HG03064 (cell line): ENCODE data around the gene NAA38.

ENCODE experiments used
- ATAC-seq: cut with Tn5 transposase; IDR thresholded peaks from one replicate; pipeline ENCODE4 v1.9.1; 2021; ENCODE audit warnings: low read depth; ENCODE audit not compliant: unreplicated experiment

Gene NAA38, protein sequence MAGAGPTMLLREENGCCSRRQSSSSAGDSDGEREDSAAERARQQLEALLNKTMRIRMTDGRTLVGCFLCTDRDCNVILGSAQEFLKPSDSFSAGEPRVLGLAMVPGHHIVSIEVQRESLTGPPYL

DNA sequence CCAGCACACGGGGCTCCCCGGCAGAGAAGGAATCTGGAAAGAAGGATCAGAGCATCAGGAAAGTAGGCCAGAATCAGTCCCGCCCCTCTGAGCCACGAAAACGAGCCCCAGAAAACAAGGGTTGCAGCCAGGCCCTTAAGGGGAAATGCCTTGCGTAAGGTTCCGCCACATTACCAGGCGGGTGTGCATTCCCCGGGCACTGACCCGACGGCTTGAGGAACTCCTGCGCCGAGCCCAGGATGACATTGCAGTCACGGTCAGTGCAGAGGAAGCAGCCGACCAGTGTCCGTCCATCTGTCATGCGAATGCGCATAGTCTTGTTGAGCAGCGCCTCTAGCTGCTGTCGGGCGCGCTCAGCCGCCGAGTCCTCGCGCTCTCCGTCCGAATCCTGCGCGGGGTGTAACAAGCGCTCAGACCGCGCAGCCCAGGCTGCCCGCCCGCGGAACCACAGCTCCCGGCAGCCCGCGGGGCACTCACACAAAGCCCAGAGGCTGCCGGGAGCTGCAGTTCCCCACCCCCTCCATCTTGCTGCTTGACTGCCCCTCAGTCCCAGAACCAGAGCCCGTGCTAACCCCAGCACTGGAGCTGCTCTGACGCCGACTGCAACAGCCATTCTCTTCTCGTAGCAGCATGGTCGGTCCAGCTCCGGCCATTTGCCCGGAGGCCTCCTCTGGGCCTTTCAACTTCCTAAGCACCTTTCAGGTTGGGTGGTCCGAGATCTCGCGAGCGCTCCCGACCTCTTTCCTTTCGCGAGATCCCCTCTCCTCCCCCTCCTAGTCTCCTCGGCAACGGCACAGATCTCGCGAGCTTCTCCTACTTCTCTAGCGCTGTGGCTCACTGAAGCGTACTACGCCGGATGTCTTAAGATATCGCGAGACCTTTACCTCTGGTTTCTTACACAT lies at the start of gene NAA38:
Gene NAA38, minus strand, starts transcription at position 749 of the 902 bp plus-strand sequence. Its CDS starts 96 bp downstream, at position 653.
- ATAC-seq: peak; percentile 60

DNA sequence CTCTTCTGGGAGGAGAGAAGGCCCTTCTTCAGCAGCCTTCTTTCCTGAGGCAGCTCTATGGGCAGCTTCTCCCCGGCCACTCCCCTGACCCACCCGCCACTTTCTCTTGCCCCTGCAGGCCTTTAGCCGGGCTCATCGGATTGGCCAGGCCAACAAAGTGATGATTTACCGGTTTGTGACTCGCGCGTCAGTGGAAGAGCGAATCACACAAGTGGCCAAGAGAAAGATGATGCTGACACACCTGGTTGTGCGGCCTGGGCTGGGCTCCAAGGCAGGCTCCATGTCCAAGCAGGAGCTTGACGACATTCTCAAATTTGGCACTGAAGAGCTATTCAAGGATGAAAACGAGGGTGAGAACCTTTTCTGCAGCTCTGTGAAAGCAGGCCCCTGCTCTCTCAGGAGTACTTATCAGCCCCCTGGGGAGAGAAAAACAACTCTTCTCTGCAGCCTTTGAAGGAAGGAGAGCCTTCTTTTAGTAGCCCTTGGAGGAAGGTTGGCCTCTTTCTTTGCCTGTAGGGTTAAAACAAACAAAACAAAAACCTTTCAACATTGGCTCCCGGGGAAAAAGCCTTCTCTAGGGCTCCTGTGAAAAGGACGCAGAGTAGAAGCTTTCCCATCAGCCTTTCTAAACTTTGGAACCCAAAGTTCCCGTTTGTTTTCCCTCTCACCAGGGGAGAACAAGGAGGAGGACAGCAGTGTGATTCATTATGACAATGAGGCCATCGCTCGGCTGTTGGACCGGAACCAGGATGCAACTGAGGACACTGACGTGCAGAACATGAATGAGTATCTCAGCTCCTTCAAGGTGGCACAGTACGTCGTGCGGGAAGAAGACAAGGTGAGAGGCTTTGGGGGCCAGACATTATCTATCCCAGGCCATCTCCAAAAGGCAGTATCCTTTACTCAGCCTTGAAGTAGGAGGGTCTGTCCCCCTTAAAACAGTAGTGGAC lies 46.1 kb upstream of the NAA38 start:
- no peak for ATAC-seq

DNA sequence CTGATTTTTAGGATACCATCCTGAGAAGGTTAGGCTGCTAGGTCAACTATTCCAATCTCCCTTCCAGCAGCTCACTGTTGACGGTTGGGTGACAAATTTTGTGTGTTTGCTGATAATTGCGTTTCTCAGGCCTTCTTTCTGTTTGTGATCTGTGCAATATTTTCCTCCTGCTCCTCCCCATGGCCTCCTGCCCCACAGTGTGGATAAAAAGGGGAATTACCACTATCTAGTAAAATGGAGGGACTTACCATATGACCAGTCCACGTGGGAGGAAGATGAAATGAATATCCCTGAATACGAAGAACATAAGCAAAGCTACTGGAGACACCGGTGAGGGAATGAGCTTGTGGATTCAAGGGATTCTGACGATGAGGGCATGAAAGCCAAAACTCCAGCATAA lies 40.4 kb upstream of the NAA38 start:
- ATAC-seq: no peak

DNA sequence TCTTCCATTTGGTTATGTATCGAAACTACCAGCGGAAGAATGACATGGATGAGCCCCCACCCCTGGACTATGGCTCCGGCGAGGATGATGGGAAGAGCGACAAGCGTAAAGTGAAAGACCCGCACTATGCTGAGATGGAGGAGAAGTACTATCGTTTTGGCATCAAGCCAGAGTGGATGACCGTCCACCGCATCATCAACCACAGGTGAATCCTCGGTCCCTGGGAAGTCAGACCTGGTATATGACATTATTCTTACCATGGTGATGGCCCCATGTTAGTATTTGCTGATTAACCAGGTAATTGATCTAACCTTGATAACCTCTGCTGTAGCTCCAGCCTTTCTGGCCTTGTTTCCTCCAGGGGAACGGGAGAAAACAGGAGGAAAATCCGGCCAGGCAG lies 39.7 kb upstream of the NAA38 start:
- ATAC-seq: no peak

DNA sequence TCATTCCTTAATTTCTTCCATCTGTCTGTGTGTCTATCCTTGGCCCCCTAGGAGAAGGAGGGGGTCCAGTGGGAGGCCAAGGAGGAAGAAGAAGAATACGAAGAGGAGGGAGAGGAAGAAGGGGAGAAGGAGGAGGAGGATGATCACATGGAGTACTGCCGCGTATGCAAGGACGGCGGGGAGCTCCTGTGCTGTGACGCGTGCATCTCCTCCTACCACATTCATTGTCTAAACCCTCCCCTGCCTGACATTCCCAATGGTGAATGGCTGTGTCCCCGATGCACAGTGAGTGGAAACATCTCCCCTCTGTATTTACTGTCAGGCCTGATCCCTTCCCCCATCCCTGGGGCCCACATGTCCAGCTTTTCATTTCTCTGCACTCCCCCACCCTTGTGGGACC lies 37.5 kb upstream of the NAA38 start:
- no peak for ATAC-seq

DNA sequence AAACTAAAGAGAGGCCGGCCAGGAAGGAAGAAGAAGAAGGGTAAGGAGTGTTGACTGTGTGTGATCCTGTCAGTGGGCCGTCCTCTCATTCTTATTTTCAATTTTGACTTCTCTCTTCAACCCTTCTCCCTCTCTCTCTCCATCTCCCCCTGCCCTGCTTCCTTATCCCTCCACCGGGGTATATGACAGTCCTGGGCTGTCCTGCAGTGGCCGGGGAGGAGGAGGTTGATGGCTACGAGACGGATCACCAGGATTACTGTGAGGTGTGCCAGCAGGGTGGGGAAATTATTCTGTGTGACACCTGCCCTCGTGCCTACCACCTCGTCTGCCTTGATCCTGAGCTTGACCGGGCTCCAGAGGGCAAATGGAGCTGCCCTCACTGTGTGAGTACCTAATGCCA lies 36.9 kb upstream of the NAA38 start:
- no peak for ATAC-seq

DNA sequence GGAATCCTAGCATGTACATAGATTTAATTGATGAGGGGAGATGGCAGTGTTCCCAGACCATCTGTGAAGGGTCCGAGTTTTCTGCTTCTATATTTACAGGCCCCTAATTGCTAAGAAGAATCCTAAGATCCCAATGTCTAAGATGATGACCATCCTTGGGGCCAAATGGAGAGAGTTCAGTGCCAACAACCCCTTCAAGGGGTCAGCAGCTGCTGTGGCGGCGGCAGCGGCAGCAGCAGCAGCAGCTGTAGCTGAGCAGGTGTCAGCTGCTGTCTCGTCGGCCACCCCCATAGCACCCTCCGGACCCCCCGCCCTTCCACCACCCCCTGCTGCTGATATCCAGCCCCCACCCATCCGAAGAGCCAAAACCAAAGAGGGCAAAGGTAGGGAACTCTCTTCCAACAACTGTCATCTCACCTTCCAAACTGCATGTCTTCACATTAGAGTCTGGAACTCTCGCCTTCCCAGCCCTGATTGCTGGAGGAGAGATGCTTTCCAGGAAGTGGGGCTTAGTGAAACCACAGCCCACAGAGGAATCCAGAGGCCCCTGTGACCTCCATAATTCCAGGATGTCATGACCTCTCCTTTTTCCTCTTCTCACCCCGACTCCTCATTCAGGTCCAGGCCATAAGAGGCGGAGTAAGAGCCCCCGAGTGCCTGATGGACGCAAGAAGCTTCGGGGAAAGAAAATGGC lies 36.0 kb upstream of the NAA38 start:
- no peak for ATAC-seq

DNA sequence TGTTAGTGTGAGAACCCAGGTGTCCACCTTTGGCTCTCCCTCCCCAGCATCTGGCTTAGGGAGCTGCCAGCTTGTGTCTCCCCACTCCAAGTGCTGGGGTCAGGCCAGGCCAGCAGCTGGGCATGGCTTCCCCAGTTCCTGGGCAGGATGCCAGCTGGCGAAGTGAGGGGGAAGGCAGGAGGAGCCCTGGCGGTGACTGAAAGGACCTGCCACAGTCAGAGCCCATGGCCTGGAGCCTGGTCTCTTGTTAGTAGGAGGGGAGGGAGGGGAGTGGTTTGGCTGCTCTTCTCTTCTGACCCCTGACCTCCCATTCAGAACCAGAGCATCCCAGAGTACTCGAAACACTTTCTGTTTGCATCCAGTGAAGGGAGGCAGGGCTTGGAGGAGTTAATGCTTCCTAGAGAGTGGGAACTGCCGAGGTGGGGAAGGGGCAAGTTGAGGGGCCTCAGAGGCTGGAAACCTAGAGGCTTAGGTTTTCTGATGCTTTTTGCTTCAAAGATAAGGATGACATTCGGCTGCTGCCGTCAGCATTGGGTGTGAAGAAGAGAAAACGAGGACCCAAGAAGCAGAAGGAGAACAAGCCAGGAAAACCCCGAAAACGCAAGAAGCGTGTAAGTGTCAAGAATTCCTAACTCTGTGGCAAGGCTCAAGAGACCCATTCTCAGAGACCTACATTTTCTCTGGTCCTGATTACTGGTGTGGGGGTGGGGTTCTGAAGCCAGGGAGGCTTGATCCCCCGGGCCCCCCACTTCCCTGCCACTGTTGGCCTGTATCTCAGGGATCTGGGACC lies 32.0 kb upstream of the NAA38 start:
- no peak for ATAC-seq

DNA sequence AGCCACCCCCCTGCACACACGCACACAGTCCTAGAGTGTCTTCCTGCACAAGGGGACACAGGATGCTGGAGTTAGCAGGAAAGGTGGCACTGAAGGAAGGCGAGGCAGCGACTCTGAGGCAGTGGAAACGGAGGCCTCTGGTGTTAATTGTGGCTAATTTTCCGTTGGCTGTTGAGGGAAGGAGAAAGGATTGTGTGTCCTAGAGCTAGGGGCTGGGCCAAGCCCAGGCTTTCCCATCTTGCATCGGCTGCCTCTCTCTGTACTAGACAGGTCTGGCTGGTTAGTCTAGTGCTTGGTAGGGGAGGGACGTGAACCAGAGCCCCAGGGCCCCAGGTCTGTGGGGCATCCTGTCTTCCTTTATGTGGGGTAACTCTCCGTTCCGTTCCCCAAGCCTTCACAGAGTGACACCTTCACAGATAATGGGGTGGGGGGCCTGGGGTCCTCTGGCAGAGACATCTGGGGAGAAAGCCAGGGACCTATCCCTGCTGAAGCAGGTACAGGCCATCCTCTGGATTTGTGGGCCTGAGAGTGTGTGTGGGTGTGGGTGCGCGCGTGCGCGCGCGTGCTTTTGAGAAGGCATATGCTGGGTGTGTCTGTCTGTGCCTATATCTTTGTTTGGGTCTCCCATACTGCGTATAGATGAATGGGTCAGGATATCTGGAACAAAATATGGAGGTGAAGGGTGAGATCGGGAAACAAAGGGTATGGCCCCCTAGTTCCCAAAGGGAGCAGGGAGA lies 31.0 kb upstream of the NAA38 start, which contains the start of gene CHD3:
Gene CHD3, plus strand, starts transcription at position 606 of the 737 bp plus-strand sequence. CDS start 212 bp downstream, outside the sequence.
- ATAC-seq: no peak

DNA sequence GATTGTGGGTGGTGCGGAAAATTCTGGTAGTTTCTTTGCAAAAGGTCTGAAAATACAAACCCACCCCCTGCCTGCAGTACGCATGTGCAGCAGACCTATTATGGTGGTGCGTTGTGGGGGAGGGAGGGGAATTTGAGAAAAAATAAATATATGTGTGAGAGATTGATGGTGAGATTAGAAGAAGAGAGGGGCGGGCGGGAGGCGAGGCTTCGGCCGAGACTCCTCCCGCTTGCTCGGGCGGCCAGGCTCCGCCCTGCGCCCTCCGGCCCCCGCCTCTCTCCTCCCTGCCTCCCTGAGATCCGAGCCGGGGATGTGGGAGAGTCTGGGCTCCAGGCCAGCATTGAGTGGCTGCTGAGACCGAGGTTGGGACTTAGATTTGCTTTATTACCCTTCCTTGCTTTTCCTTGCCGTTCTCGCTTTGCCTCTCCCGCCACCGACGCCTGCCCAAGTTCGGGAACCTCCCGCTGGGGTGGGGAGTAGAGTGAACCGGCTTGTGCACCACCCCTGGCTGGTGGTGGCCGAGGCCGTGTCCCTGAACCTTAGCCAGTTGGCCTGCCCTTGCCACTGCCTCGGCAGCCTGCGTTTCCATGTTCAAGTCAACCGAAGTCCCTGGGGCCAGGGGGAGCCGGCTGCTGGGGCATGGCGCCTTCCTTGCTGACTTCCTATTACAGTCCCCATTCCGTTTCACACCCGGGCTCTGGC lies 30.3 kb upstream of the NAA38 start:
- no peak for ATAC-seq

DNA sequence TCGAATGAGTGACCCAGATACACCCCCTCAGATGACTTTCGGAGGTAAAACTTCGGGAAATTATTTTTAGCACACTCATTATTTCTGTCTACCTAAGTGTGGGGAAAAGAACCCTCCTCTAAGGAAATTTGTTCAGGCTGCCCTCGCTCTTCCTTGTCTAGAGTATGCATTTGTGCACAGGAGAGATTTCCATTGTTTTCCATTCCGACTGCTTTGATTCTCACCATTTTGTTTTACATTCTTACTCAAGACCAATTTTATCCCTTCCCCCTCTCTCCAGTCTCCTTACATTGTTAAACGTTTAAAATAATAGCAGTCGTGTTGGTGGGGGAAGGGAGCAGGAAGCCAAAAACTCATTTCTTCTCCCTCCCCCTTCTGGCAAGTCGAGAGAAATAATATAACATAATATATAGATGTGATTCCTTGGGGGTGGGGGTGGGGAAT lies 29.7 kb upstream of the NAA38 start:
- ATAC-seq: no peak

DNA sequence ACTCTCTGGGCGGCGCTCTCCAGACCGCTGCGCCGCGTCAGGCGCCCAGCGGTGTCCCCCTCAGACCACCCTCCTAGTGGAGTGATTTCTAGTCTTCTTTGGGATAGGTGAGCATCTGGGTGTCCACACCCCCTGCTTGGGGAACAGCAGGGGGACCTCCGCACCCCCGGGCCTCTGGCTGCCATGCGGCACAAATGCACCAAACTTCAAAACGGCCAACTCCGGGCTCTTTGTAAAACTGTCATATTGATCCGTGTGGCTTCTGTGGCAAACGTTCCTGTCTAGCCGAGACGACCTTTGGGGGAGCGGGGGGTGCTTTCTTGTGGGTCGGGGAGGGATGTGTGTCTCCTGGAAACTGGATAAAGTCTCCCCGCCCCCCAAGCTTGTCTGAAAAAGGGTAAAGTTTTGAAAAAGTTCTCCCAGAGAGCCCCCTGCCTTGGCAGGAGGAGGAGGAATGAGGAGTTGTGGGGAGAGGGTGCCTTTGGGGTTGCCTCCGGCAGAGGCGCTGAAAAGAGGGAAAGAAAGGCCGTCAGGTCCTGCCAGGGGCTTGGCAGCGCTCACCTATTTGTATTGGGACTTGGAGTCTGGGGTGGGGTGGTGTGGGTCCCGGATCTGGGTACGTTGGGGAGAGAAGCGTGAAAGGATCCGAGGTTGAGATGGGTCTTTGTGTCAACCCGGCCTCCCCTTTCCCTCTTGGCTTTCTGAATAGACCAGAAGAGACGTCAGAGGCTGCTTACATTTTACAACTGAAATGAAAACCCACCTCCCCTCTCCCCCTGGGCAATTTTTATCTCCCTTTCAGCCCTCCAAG lies 29.1 kb upstream of the NAA38 start:
- no peak for ATAC-seq

DNA sequence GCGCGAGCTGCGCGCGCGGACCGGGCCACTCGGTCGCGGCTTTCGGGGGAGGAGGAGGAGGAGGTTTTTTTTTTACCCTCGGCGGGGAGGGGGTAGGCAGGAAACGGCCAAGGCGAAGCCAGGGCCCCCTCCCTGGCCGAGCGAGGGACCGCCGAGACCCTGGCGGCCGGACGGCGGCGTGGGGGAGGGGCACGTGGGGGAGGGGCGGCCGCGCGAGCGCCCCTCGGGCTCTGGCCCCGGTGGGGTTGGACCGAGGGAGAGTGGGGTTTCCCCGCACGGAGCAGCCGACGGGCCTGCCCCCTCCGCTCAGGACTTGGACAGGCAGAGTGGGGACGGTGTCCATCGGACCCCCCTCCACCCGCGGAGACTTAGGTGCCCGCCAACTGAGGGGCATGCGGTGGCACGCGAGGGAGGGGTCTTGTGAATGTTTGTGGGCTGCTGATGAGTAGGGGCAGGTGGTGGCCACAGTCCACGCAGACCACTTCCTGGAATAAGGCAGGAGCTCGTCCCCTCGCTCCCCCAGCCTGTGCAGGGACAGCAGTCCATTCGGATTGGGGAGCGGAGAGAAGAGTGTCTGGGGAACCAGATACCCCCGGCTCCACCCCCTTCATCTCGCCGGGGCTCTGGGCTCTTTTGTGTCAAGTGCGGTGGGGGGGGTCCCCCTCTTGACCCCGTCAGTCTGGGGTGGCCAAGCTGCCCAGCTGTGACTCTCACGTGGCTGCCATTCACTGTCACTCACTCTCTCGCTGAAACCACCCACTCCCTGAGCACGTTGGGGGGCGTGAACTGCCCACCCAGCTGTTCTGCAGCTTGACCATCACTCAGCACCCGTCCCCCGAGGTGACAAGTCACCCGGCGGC lies 28.2 kb upstream of the NAA38 start:
- ATAC-seq: no peak

DNA sequence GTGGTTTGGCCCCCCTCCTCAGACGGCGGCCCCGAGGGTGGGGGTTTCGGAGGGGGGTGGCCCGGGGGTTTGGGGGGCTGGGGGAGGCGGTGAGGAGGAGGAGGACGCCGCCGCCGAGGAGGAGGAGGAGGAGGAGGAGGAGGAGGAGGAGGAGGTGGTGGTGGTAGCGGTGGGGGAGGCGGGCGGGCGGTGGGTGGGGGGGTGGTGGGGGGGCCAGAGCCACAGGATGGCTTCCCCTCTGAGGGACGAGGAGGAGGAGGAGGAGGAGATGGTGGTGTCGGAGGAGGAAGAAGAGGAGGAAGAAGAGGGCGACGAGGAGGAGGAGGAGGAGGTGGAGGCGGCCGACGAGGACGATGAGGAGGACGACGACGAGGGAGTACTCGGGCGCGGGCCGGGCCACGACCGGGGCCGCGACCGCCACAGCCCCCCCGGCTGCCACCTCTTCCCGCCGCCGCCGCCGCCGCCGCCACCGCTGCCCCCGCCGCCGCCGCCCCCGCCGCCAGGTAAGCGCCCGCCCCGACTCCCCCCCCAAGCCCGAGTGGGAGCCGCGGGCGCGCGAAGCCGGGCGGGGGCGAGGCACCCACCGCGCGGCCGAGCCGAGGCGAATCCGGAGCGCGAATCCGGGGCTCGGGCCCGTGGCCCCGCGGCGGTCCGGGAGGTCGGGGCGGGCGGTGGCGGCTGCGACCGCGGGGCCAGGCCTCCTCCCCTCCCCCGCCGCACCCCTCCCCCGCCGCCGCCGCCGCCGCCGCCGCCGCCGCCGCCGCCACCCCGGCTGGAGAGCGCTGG lies 27.4 kb upstream of the NAA38 start:
- ATAC-seq: no peak

DNA sequence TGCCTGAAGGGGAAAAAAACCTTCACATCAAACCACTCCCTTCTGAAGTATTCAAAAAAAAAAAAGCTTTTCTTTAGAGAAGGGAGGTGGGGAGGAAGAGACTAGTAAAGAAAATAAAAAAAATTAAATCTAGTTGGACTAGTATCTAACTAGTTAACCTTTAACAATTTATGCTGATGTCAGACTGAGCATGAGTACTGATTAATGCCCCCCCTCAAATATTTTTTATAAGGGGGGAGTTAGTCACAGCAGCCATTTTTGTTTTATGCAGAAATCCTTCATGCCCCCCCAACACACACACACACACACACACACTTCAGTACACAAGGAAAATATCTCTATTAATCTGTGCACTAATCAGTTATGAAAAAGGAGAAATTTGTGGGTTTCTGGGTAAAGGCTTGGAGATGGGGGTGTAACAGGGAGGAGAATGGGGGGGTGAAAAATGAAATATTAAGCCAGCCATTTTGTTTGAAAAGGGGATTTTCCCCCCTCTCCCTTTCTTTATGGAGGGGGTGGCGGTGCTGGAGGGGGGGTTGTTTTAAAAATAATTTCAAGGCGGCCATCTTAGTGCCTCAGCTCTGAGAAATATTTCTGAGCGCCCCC lies 26.5 kb upstream of the NAA38 start:
- ATAC-seq: no peak
